WI38 (cell line): Measurements from ENCODE around the gene THSD4.

Experiments
- H3K4me3 ChIP-seq: 2 replicates; pipeline ENCODE4 v1.5.1; 2011; ENCODE audit warnings: low read depth, mild to moderate bottlenecking, control low read depth, low read length
- TF ChIP-seq, protein P1 (sequence below): IDR thresholded peaks from 2 replicates; pipeline ENCODE4 v1.5.1; 2012; ENCODE audit warnings: low read depth, mild to moderate bottlenecking, control low read depth, low read length

THSD4 gene

DNA sequence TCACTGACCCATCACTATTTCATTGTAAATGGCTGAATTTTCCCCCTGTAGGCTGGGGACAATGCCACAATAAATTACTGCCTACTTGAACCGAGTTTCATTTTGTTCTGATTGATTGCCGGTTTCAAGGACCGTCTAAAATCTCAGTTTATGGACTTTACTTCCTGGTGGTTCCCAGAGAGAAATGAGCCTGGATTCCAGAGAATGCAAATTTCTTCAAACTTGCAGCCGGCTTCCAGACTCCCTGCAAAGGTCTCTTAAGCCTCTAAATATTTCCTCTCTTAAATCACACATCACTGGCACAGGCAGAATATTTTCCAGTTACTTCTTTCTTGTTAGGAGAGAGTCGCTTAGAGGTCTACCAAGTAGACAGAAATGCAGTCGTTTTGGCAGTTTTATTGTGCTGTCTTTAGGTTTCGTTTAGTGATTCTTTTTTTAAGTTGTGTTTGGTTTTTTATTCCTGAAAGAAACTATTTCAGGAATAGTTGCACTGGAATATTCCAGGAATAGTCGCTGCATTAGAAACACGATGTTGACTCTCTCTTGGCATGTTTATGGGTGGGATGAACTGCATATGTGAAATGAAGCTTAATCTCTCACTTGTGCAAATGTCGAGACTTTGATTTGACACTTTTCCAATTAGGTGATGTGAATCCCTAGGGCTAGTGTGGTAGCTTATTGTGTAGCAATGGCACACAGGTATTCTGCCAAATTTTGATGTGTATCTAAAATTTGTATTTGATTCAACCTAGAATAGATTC is 411.0 kb downstream of the THSD4 start:
- H3K4me3 ChIP-seq = no peak overlapping the region
- TF ChIP-seq, protein P1, sequence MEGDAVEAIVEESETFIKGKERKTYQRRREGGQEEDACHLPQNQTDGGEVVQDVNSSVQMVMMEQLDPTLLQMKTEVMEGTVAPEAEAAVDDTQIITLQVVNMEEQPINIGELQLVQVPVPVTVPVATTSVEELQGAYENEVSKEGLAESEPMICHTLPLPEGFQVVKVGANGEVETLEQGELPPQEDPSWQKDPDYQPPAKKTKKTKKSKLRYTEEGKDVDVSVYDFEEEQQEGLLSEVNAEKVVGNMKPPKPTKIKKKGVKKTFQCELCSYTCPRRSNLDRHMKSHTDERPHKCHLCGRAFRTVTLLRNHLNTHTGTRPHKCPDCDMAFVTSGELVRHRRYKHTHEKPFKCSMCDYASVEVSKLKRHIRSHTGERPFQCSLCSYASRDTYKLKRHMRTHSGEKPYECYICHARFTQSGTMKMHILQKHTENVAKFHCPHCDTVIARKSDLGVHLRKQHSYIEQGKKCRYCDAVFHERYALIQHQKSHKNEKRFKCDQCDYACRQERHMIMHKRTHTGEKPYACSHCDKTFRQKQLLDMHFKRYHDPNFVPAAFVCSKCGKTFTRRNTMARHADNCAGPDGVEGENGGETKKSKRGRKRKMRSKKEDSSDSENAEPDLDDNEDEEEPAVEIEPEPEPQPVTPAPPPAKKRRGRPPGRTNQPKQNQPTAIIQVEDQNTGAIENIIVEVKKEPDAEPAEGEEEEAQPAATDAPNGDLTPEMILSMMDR = no peak

DNA sequence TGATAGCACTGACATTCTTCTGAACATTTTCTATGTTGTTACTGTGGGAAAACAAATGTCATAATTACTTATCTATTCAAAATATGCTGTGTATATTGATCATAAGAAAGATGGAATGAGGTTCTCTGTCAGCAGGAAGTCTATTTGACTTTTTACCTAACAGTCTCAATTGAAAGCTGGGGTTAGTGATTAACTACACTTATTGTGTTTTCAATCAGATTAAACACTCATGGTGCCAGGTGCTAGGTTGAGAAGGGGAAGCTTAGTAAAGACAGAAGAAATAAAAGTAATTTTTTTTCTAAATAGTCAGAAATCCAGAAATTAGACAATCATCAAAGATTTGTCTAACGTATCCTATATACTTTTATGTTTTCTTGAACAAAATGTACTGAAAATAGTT is 414.1 kb downstream of the THSD4 start:
- TF ChIP-seq, protein P1 = no peak
- H3K4me3 ChIP-seq = no peak overlapping the region

DNA sequence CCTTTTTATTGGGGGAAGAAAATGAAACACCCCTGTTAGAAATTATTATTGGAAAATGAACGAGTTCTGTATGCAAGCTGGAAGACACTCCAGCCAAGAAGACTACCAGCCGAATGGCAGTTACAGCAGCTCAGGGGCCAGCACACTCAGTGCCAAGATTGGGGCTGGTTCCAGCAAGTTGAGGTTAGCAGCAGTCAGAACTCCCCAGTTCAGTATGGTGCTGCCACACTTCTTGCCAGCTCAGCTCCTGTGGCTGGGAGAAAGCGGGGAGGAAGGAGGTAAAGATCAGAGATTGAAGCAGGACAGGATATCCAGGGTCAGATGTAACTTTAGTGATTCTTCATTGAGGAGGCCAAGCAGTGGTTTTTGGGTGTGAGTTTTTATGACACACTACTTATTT is 414.8 kb downstream of the THSD4 start:
- no peak overlapping the region for H3K4me3 ChIP-seq
- TF ChIP-seq, protein P1 = no peak

DNA sequence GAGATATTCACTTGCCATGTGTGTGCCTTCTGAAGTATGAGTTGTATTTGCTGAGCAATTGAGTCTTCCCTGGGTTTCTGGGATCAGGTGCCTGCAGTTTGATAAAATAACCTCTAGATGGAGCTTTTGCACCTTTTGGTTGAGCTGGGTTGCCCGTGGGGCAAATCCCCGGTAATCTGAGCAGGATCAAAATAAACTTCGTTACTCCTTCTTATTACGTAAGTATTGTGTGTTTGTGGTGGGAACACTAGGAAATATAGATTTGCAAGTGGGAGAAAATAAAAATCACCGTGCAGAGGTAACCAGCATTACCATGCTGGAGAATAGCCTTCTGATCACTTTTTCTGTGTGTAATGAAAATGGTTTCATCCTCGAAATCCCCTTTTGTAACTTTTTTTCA is 417.7 kb downstream of the THSD4 start:
- TF ChIP-seq, protein P1 = peak; percentile 52

DNA sequence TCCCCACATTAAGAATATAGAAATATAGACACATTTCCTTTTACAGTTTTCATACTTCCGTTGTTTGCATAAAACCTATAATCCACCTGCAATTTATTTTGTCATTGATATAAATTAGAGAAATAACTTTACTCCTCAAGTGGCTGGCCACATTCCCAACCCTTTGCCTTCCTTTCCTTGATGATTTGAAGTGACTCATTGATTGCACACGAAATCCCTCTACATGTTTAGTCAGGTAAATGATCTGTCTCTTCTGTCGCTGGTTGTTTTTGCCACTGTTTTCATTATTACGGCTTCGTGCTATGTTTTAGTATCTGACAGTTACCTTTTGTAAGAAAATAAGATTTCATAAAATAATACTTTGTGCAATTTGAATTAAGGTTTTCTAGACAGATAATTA is 422.9 kb downstream of the THSD4 start:
- H3K4me3 ChIP-seq = no peak overlapping the region
- TF ChIP-seq, protein P1 = no peak

More for the DNA sequence above, 417.7 kb downstream of the THSD4 start:
- H3K4me3 ChIP-seq = no peak overlapping the region

DNA sequence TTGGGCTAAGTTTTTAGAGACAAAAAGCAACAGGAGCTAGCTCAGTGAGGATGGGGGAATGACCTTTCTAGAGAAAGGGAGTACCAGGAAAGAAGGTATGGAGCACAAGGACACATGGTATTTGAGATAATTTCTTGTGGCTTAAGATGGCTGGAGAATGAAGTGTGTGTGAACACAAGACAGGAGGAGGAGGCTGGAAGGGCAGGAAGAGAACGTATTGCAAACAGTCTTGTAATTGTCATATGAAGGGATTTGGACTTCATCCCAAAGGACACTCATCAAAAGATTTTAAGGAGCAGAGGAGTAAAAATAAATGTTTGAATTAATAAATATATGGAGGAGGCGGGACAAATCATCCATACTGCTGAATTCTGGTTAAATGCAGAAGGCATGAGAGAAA is 426.5 kb downstream of the THSD4 start:
- TF ChIP-seq, protein P1 = no peak

DNA sequence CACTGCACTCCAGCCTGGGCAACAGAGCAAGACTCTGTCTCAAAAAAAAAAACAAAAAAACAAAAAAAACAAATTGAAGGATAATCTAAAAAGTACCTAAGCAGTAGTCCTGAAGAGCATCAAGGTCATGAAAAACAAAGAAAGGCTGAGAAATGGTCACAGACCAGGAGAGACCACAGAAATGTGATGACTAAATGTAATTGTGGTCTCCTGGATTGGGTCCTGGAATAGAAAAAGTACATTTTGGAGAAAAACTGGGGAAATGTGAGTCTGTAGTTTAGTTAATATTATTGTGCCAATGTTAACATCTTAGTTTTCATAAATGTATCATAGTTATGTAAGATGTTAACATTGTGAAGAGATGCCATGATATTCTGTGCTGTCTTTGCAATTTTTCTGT is 427.6 kb downstream of the THSD4 start:
- no peak overlapping the region for H3K4me3 ChIP-seq
- TF ChIP-seq, protein P1 = no peak

More for the DNA sequence above, 426.5 kb downstream of the THSD4 start:
- H3K4me3 ChIP-seq = no peak overlapping the region
